MM.1S (cell line): ENCODE data around the gene STX8.

Source experiments
- CTCF ChIP-seq: fragments of 300-600 bp; sonication (generic); IDR thresholded peaks from 2 replicates; pipeline ENCODE4 v1.5.1; 2016; ENCODE audit warnings: antibody characterized with exemption, low read length, mixed read lengths
- EZH2 ChIP-seq: fragments of 300-600 bp; sonication (generic); optimal IDR thresholded peaks from 2 replicates; pipeline ENCODE3; 2017; ENCODE audit warnings: low read depth, mild to moderate bottlenecking, antibody characterized with exemption, low read length, mixed read lengths
- EZH2phosphoT487 ChIP-seq: fragments of 300-600 bp; sonication (generic); IDR thresholded peaks from 2 replicates; pipeline ENCODE4 v1.6.1; 2018; ENCODE audit warnings: antibody characterized with exemption, low read length

GRCh38 chr17:9255833-9256232 lies 319.8 kb downstream of the STX8 start:
- no peak for TF ChIP-seq CTCF
- no peak for TF ChIP-seq EZH2
- TF ChIP-seq EZH2phosphoT487, result no peak
